Activated CD4-positive, CD25-positive, alpha-beta regulatory T cell (primary cell): ENCODE data around the gene TJP1.

Source experiments
- DNase-seq, 4 experiments: peaks; one replicate each; lab custom pipeline; 2025; lab: John Stamatoyannopoulos, UW

TJP1 gene

DNA sequence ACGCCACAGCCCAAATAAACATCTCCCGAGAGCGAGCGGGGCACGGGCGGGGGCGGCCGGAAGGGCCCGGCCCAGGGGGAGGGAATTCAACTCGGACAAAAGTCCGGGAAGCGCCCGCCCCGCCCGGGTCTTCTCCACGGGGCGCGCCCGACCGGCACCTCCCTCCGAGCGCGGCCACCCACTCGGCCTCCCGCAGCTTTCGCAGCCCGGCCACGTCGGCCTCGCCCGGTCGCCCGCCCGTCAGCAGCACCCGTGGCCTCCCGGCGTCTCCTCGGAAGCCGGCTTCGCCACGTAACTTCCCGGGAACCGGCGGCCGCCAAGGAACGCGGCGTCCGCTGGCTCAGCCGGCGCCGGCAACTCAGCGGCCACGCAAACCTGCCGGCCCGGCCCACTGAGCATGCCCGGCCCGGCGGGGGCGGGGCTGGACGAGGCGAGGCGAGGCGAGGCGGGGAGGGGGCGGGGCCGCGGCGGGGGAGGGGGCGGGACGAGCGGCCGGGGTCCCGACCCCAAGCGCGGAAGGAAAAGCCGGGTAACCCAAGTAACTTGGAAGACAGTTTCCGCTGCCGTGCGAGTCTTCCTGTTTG is at the start of gene TJP1:
Gene TJP1 (minus strand): TSS at position 369 of the 584 bp plus-strand sequence. CDS start 440 bp downstream, outside the sequence.
- DNase-seq: no peak

DNA sequence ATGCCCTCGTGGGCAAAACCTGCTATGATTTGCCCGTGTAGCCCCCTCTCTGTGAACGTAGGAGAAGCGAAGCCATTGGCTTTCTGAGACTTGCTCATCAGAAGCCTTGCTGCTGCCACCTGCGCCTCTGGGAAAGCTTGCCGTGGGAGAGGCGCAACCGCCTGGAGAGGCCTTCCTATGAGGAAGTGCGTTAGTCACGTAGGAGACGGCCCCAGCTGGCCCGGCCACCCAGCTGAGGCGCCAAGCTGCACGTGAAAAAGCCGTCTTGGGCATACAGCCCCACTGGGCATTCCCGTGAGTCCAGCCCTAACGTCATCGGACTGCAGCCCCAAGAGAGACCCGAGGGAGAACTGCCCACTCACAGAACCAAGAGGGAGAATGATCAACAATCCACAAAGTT is 49.1 kb upstream of the TJP1 start:
- no peak for DNase-seq

GRCh38 chr15:29870495-29871151 is 48.4 kb upstream of the TJP1 start:
- no peak for DNase-seq

DNA sequence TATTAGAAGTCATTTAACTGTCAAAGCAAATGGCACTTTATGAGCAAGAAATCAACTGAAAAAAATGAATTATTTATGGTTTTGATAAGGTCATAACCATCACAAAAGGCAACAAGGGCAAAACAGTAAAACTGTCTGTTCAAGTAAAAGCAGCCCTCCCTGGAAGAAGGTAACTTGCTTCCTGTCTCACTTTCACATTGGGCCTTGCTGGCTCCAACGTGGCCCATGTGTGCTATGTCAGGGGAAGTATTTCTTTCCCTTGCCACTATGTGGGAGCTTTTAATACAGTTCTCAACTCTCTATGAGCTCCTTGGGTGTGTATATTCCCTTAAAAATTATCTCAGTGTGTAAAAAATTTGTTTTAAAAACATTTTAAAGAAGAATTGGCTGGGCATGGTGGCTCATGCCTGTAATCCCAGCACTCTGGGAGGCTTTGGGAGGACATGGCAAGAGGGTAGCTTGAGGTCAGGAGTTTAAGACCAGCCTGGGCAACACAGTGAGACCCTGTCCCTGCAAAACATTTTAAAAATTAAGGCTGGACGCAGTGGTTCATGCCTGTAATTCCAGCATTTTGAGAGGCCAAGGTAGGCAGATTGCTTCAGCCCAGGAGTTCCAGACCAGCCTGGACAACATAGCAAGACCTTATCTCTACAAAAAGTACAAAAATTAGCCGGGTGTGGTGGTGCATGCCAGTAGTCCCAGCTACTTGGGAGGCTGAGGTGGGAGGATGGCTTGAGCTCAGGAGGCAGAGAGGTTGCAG is 45.2 kb upstream of the TJP1 start:
- DNase-seq: no peak

GRCh38 chr15:29866337-29866736 is 44.1 kb upstream of the TJP1 start:
- no peak for DNase-seq

DNA sequence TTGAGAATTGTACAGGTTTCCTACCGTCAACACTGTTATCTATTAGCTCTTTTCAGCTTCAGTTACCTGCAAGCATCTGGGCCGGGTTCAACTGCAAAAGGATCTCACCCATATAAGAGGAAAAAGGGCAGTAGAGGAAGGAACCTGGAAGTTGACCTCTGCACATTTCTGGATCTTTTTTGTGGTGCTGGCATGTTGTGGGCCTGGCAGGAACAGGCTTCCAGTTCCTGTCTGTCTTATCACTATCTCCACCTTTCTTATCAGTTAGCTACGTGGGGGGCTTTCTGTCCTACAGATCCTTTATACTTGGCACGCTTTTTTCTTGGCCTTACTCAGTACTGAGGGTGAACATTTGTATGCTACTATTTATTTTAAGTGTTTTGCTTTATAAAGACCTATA is 42.2 kb upstream of the TJP1 start:
- no peak for DNase-seq

DNA sequence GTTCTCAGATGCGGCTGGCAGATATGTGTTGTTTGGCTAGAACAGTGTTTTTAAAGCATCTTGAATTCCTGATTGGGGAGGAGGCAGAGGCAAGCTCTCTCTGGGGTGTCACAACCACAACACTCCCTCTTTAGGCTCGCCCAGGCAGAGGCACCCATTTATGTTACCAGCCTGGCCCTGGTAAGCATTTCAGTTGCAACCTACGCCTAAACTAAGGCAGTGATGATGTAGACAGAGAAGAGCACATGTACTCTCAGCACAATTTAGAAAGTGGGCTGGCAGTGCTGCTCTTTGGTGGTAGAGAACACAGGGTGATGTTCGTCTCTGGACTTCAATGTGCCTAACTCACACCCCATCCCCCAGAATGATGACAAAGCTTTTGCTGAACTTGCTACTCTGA is 41.2 kb upstream of the TJP1 start:
- DNase-seq: no peak

DNA sequence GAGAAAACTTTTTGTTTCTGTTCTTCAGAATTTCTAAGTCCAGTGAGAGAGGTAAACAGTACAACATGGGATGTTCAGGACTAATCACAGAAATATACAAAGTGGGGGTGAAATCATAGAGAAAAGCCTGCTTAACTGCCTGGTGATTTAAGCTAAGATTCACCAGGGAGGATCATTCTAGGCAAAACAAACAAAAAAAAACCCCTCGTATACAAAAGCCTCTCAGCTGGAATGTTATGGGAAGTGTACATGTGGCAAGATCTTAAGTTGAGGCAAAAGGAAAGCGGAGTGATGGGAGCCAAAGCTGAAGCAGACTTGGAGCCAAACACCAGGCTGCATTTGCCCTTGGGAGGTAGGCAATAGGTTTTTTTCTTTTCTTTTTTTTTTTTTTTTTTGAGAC is 40.0 kb upstream of the TJP1 start:
- no peak for DNase-seq

DNA sequence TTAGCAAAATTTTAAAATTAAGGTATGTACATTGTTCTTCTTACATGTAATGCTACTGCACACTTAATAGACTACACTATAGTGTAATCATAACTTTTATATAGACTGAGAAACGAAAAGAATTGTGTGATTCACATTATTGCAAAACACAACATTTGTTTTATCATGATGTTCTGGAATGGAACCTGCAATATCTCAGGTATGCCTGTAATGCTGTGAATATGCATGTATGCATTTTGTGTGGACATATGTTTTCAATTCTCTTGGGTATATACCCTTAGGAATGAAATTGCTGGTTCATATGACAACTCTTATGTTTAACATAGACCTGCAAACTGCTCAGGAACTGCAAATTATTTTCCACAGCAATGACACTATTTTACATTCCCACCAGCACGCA is 38.6 kb upstream of the TJP1 start:
- no peak for DNase-seq

- DNase-seq: no peak
Measured at GRCh38 chr15:29859973-29860715, 37.9 kb upstream of the TJP1 start.

DNA sequence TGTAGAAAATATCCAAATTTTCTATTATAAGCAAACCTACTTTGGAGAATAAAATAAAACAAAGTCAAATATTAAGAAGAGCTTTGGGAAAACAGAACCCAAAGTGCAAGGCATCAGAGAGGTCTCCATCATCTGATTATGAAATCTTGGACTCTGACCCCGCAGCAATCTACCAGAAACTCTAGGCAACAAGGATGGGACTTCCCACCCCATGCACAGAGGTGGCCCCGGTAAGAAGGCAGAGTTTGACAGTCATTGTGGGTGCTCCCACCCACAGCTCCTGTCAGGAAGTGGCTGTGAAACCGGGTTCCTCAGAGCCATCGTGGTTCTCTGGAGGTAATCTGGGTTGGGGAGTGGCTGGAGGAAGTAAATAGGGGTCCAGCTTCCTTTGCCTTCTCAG is 37.0 kb upstream of the TJP1 start:
- no peak for DNase-seq

- DNase-seq: no peak
Measured at GRCh38 chr15:29857221-29857789, 35.0 kb upstream of the TJP1 start.

- DNase-seq: no peak
Measured at GRCh38 chr15:29854413-29854812, 32.1 kb upstream of the TJP1 start.

- no peak for DNase-seq
Measured at GRCh38 chr15:29853211-29853987, 31.1 kb upstream of the TJP1 start.

DNA sequence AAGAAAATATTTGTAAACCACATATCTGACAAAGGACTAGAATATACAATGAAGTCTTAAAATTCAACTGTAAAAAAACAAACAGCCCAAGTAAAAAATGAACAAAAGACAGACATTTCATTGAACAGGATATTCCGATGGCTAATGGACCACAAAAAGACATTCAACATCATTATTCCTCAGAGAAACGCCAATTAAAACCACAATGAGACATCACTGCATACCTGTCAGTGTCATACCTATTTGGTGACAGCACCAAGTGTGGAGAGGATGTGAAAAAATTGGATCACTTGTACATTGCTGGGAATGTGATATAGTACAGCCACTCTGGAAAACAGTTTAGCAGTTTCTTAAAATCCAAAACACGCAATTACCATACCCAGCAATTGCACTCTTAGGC is 29.9 kb upstream of the TJP1 start:
- DNase-seq: no peak

- no peak for DNase-seq
Measured at GRCh38 chr15:29849716-29850115, 27.4 kb upstream of the TJP1 start.

- no peak for DNase-seq
Measured at GRCh38 chr15:29849218-29849617, 26.9 kb upstream of the TJP1 start.

GRCh38 chr15:29844290-29844903 is 22.1 kb upstream of the TJP1 start:
- DNase-seq: no peak

DNA sequence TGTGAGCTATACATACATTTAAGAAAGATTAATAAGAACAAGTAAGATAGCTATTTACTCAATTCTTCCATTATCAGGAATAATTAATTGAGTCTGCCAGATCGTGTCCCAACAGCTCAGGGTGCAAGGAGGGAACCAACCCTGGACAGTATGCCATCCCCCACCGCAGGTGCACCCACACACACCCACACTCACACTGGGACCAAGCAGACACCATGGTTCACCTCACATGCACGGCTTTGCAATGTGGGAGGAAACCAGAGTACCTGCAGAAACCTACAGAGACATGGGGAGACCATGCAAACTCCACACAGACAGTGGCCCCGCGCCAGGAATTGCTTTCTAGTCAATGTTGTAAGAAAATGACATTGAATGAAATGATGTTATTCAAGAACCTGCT is 20.0 kb upstream of the TJP1 start:
- no peak for DNase-seq

DNA sequence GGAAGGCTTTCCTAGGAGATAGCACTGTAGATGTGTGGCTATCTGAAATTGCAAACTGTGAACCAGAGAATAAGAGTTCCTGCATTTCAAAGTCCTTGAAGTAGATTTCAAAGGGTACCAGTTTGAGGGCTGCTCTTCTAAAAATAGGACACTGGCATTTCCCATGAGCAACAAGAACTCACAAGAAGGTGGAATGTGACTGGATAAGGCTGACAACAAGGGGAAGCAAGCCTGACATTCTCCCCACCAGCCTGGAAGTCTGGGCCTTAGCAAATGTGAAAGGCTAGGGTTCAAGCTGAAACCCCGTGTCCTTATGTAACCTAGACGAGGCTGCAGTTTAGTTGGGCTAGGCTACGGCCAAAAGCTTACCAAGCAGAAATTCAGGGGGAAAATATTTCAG is 18.7 kb upstream of the TJP1 start:
- no peak for DNase-seq

DNA sequence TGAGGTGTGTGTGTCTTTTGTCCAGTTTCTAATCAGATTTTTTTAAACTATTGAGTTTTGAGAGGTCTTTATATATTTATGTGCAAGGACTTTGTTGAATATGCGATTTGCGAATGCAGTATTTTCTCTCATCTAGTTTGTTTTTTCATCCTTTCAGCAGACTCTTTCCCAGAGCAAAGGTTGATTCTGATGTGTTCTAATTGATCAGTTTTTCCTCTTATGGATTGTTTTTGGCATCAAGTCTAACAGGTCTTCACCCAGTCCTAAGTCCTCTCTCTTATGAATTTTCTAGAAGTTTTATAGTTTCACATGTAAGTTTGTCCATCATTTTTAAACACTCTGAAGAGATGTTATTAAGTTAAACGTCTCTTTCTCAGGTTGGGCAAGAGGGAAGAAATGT is 17.8 kb upstream of the TJP1 start:
- DNase-seq: no peak
